ENCODE measurements around the gene HYDIN.
"Not testable (repeated sequence)": the region's sequence is repeated elsewhere in the genome, so short reads cannot be mapped to it uniquely, and the experiment has no call there.

Gene HYDIN

GRCh38 chr16:71080777-71081176 is 149.7 kb downstream of the HYDIN start:
- not testable (repeated sequence) for DNase-seq

- not testable (repeated sequence) for DNase-seq
Observed at GRCh38 chr16:71080262-71080661, 150.3 kb downstream of the HYDIN start.

GRCh38 chr16:71070651-71071050 is 159.9 kb downstream of the HYDIN start:
- not testable (repeated sequence) for DNase-seq

GRCh38 chr16:71069842-71070241 is 160.7 kb downstream of the HYDIN start:
- DNase-seq: not testable (repeated sequence)

- not testable (repeated sequence) for DNase-seq
Observed at GRCh38 chr16:71053897-71054609, 176.5 kb downstream of the HYDIN start.

GRCh38 chr16:71050307-71050706 is 180.2 kb downstream of the HYDIN start:
- not testable (repeated sequence) for DNase-seq

- not testable (repeated sequence) for DNase-seq
Observed at GRCh38 chr16:71039368-71040111, 191.0 kb downstream of the HYDIN start.

GRCh38 chr16:71038421-71038820 is 192.1 kb downstream of the HYDIN start:
- DNase-seq: not testable (repeated sequence)

- DNase-seq: not testable (repeated sequence)
Observed at GRCh38 chr16:71037987-71038386, 192.5 kb downstream of the HYDIN start.

- not testable (repeated sequence) for DNase-seq
Observed at GRCh38 chr16:71028032-71028727, 202.3 kb downstream of the HYDIN start.

- not testable (repeated sequence) for DNase-seq
Observed at GRCh38 chr16:71027511-71027910, 203.0 kb downstream of the HYDIN start.

- not testable (repeated sequence) for DNase-seq
Observed at GRCh38 chr16:71023851-71024439, 206.6 kb downstream of the HYDIN start.

- not testable (repeated sequence) for DNase-seq
Observed at GRCh38 chr16:71021961-71022537, 208.5 kb downstream of the HYDIN start.

- DNase-seq: not testable (repeated sequence)
Observed at GRCh38 chr16:71019067-71019682, 211.3 kb downstream of the HYDIN start.

GRCh38 chr16:71015419-71015818 is 215.1 kb downstream of the HYDIN start:
- DNase-seq: not testable (repeated sequence)

- DNase-seq: not testable (repeated sequence)
Observed at GRCh38 chr16:71009440-71010223, 220.9 kb downstream of the HYDIN start.

- not testable (repeated sequence) for DNase-seq
Observed at GRCh38 chr16:71006516-71006915, 224.0 kb downstream of the HYDIN start.

- DNase-seq: not testable (repeated sequence)
Observed at GRCh38 chr16:70999735-71000134, 230.8 kb downstream of the HYDIN start.

GRCh38 chr16:70995799-70996198 is 234.7 kb downstream of the HYDIN start:
- not testable (repeated sequence) for DNase-seq

- DNase-seq: not testable (repeated sequence)
Observed at GRCh38 chr16:70992511-70992910, 238.0 kb downstream of the HYDIN start.

GRCh38 chr16:70987019-70987715 is 243.4 kb downstream of the HYDIN start:
- DNase-seq: not testable (repeated sequence)
